ENCODE results near the gene PTPRE.

DNA sequence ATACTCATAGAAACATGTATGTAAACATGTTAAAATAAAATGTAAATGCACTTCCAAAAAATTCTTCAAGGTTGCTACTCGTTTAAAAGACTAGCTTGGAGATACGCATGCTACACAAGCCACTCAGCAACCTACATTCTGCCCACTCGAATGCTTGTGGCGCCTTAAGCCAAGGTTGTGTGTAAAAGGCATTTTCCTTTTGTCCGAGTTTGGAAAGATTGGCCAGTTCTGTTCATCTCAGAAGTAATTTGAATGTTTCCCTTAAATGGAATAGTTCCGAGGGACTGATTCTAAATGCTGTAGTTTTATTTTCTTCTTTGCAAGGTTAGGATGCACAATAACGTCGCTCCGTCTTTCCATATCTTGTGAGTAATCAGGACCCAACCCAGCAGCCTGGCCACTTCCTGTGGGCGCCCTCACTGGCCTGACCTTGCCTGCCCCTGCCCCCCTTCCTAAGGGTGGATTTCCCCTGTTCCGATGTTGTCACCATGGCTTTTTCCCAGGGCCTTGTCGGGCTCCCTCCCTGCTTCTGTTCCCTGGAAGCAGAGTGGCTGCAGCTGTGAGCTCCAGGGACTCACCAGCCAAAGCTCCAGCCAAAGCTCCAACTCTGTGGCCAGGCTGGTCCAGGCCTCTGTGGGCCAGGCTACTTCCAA is 70.6 kb downstream of the PTPRE start:
- TF ChIP-seq POLR2A (IDR thresholded peaks at IDR 0.05) (no peak), CTCF (IDR thresholded peaks at IDR 0.05) (no peak)

All from body of pancreas (tissue), 4 donors.